ENCODE results near the gene TRIM9. TPM values are rescaled to one million over a fixed set of nuclear protein-coding genes. Genes with fewer than 3 reads are reported as not detected.
"Not testable (repeated sequence)": the region's sequence is repeated elsewhere in the genome, so short reads cannot be mapped to it uniquely, and the experiment has no call there.

The TRIM9 gene
- total RNA-seq, 1 donor from 2014 or later = 19.7 TPM

GRCh38 chr14:50963919-50964318, 131.0 kb downstream of the TRIM9 start:
- no peak overlapping the region for H3K4me3 Mint-ChIP-seq
- no peak for DNase-seq (ENCODE audit: low read depth, low spot score)
- no peak for TF ChIP-seq CTCF (conservative IDR thresholded peaks at IDR 0.05)
- no peaks in the 10 kb centered on the region for H3K9me3 Mint-ChIP-seq
- peaks cover 12% of the 10 kb centered on the region for H3K4me1 Mint-ChIP-seq
- no peaks in the 10 kb centered on the region for H3K27me3 Mint-ChIP-seq (ENCODE audit: low read depth)
- H3K36me3 Mint-ChIP-seq (ENCODE audit: low read depth) = no peaks in the 10 kb centered on the region
- H3K27ac Mint-ChIP-seq (ENCODE audit: unreplicated experiment) = no peak overlapping the region

- no peaks in the 10 kb centered on the region for H3K27me3 Mint-ChIP-seq (ENCODE audit: low read depth)
- no peaks in the 10 kb centered on the region for H3K9me3 Mint-ChIP-seq
- no peak for TF ChIP-seq CTCF (conservative IDR thresholded peaks at IDR 0.05)
- H3K4me1 Mint-ChIP-seq = peaks cover 10% of the 10 kb centered on the region
- DNase-seq (ENCODE audit: low read depth, low spot score) = no peak
- no peaks in the 10 kb centered on the region for H3K36me3 Mint-ChIP-seq (ENCODE audit: low read depth)
- no peak overlapping the region for H3K27ac Mint-ChIP-seq (ENCODE audit: unreplicated experiment)
- H3K4me3 Mint-ChIP-seq = no peak overlapping the region
Observed at GRCh38 chr14:50961605-50962221, 133.2 kb downstream of the TRIM9 start.

GRCh38 chr14:50957296-50957695, 137.6 kb downstream of the TRIM9 start:
- H3K27ac Mint-ChIP-seq (ENCODE audit: unreplicated experiment) = no peak overlapping the region
- H3K9me3 Mint-ChIP-seq = no peaks in the 10 kb centered on the region
- no peak overlapping the region for H3K4me3 Mint-ChIP-seq
- DNase-seq (ENCODE audit: low read depth, low spot score) = no peak
- peaks cover 23% of the 10 kb centered on the region for H3K4me1 Mint-ChIP-seq
- no peak for TF ChIP-seq CTCF (conservative IDR thresholded peaks at IDR 0.05)
- no peaks in the 10 kb centered on the region for H3K36me3 Mint-ChIP-seq (ENCODE audit: low read depth)
- peaks cover 2% of the 10 kb centered on the region for H3K27me3 Mint-ChIP-seq (ENCODE audit: low read depth)

- not testable (repeated sequence) for H3K27ac Mint-ChIP-seq (ENCODE audit: unreplicated experiment); DNase-seq (ENCODE audit: low read depth, low spot score)
Observed at GRCh38 chr14:50956421-50956820, 138.5 kb downstream of the TRIM9 start.

GRCh38 chr14:50955373-50956043, 139.4 kb downstream of the TRIM9 start:
- Mint-ChIP-seq H3K36me3 (ENCODE audit: low read depth) (no peaks in the 10 kb centered on the region), H3K27me3 (ENCODE audit: low read depth) (peaks cover 2% of the 10 kb centered on the region), H3K27ac (ENCODE audit: unreplicated experiment) (peak overlapping the region; percentile 70), H3K9me3 (no peaks in the 10 kb centered on the region), H3K4me1 (peaks cover 16% of the 10 kb centered on the region), H3K4me3 (no peak overlapping the region)
- DNase-seq (ENCODE audit: low read depth, low spot score) = no peak
- peak; percentile 51 for TF ChIP-seq CTCF (conservative IDR thresholded peaks at IDR 0.05)

More at GRCh38 chr14:50956421-50956820, 138.5 kb downstream of the TRIM9 start:
- H3K4me3 Mint-ChIP-seq; H3K9me3 Mint-ChIP-seq; H3K27me3 Mint-ChIP-seq (ENCODE audit: low read depth); H3K36me3 Mint-ChIP-seq (ENCODE audit: low read depth): not testable (repeated sequence)
- H3K4me1 Mint-ChIP-seq = peaks cover 18% of the 10 kb centered on the region

GRCh38 chr14:50954811-50955372, 140.0 kb downstream of the TRIM9 start:
- peaks cover 2% of the 10 kb centered on the region for H3K27me3 Mint-ChIP-seq (ENCODE audit: low read depth)
- H3K27ac Mint-ChIP-seq (ENCODE audit: unreplicated experiment) = peak overlapping the region; percentile 2
- DNase-seq (ENCODE audit: low read depth, low spot score) = no peak
- peaks cover 16% of the 10 kb centered on the region for H3K4me1 Mint-ChIP-seq
- no peak overlapping the region for H3K4me3 Mint-ChIP-seq
- peak; percentile 73 for TF ChIP-seq CTCF (conservative IDR thresholded peaks at IDR 0.05)
- H3K36me3 Mint-ChIP-seq (ENCODE audit: low read depth) = no peaks in the 10 kb centered on the region
- no peaks in the 10 kb centered on the region for H3K9me3 Mint-ChIP-seq
